LNCAP (cell line): ENCODE results near the gene PTDSS2.
A peak's percentile ranks its signal among the peaks of the same experiment; 100 is the strongest.

ENCODE experiments used
- CTCF ChIP-seq: fragments of 450-650 bp; IDR thresholded peaks from 2 replicates; pipeline ENCODE4 v1.5.1; 2017; ENCODE audit warnings: mild to moderate bottlenecking

Gene PTDSS2

GRCh38 chr11:447923-448731, 2.0 kb upstream of the PTDSS2 start:
- peak; percentile 95 for TF ChIP-seq CTCF

- peak; percentile 43 for TF ChIP-seq CTCF
Measured at GRCh38 chr11:450809-451451, 851 bp downstream of the PTDSS2 start.

GRCh38 chr11:451738-452137, 1.7 kb downstream of the PTDSS2 start:
- TF ChIP-seq CTCF, result no peak

- no peak for TF ChIP-seq CTCF
Measured at GRCh38 chr11:452203-452744, 2.2 kb downstream of the PTDSS2 start.

- no peak for TF ChIP-seq CTCF
Measured at GRCh38 chr11:452916-453527, 2.9 kb downstream of the PTDSS2 start.

GRCh38 chr11:453564-453963, 3.5 kb downstream of the PTDSS2 start:
- TF ChIP-seq CTCF, result no peak

GRCh38 chr11:454043-454442, 4.0 kb downstream of the PTDSS2 start:
- TF ChIP-seq CTCF, result no peak
